Esophagus squamous epithelium (tissue), 4 donors: ENCODE measurements around the gene LIX1.

Source experiments
- CTCF ChIP-seq, 6 experiments: fragments of 450-650 bp in 4 of 6; fragments of 200-600 bp in 2 of 6; sonication (generic) in 2 of 6; IDR thresholded peaks; one replicate each; pipeline ENCODE4 v1.5.1; 2016 to 2019; ENCODE audit warnings: antibody characterized with exemption in 6 of 6, mild to moderate bottlenecking in 4 of 6, moderate library complexity in 4 of 6
- POLR2A ChIP-seq, 4 donors: fragments of 450-650 bp; IDR thresholded peaks; one replicate each; pipeline ENCODE4 v1.6.1; 2017; ENCODE audit warnings: antibody characterized with exemption in 4 of 4, mild to moderate bottlenecking in 4 of 4, moderate library complexity in 3 of 4

- TF ChIP-seq CTCF (IDR thresholded peaks at IDR 0.05) = no peak
- no peak for TF ChIP-seq POLR2A (IDR thresholded peaks at IDR 0.05)
Measured at GRCh38 chr5:97131139-97131710, 11.2 kb downstream of the LIX1 start.
